Measurements from ENCODE around the gene PKDREJ.

DNA sequence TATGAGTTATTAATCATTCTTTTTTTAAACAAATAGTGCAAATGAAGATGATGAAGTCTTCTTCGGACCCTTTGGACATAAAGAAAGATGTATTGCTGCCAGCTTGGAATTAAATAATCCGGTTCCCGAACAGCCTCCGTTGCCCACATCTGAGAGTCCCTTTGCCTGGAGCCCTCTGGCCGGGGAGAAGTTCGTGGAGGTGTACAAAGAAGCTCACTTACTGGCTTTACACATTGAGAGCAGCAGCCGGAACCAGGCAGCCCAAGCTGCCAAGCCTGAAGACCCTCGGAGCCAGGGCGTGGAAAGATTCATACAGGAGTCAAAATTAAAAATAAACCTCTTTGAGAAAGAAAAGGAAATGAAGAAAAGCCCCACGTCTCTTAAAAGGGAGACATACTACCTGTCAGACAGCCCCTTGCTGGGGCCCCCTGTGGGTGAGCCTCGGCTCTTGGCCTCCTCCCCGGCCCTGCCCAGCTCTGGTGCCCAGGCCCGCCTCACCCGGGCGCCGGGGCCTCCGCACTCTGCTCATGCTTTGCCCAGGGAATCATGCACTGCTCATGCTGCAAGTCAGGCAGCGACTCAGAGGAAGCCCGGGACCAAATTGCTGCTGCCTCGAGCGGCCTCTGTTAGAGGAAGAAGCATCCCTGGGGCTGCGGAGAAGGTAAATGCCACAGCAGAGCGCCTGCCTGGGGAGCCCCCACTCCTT, 45.3 kb upstream of the PKDREJ start:
- TF ChIP-seq, protein P1, sequence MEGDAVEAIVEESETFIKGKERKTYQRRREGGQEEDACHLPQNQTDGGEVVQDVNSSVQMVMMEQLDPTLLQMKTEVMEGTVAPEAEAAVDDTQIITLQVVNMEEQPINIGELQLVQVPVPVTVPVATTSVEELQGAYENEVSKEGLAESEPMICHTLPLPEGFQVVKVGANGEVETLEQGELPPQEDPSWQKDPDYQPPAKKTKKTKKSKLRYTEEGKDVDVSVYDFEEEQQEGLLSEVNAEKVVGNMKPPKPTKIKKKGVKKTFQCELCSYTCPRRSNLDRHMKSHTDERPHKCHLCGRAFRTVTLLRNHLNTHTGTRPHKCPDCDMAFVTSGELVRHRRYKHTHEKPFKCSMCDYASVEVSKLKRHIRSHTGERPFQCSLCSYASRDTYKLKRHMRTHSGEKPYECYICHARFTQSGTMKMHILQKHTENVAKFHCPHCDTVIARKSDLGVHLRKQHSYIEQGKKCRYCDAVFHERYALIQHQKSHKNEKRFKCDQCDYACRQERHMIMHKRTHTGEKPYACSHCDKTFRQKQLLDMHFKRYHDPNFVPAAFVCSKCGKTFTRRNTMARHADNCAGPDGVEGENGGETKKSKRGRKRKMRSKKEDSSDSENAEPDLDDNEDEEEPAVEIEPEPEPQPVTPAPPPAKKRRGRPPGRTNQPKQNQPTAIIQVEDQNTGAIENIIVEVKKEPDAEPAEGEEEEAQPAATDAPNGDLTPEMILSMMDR (conservative IDR thresholded peaks at IDR 0.05; ENCODE audit: low read length): no peak
- no peak for TF ChIP-seq EZH2phosphoT487 (IDR thresholded peaks at IDR 0.05; ENCODE audit: borderline replicate concordance, low read depth, low read length)
